ENCODE results near the gene DPP6.
"Not testable (repeated sequence)": the region's sequence is repeated elsewhere in the genome, so short reads cannot be mapped to it uniquely, and the experiment has no call there.

The DPP6 gene

GRCh38 chr7:154934353-154934952 lies 882.3 kb downstream of the DPP6 start:
- not testable (repeated sequence) for DNase-seq (ENCODE audit: low spot score)

- no peak for DNase-seq (ENCODE audit: low spot score)
Observed at GRCh38 chr7:154937837-154938236, 885.6 kb downstream of the DPP6 start.

- DNase-seq (ENCODE audit: low spot score), result no peak
Observed at GRCh38 chr7:154942691-154943090, 890.5 kb downstream of the DPP6 start.
